Limb (tissue), 2 donors: ENCODE results near the gene PLA2G4A.

Source experiments
- DNase-seq, 2 donors: peaks; one replicate each; pipeline ENCODE4 v3.0.0-alpha.2; 2016; ENCODE audit errors: extremely low spot score in 2 of 2

Gene PLA2G4A

GRCh38 chr1:186873687-186874086 is 44.9 kb downstream of the PLA2G4A start:
- DNase-seq = no peak

GRCh38 chr1:186875896-186876835 is 47.4 kb downstream of the PLA2G4A start:
- no peak for DNase-seq

GRCh38 chr1:186878356-186878755 is 49.6 kb downstream of the PLA2G4A start:
- DNase-seq = no peak

GRCh38 chr1:186880982-186881381 is 52.2 kb downstream of the PLA2G4A start:
- DNase-seq = no peak

GRCh38 chr1:186882372-186883134 is 53.8 kb downstream of the PLA2G4A start:
- no peak for DNase-seq

GRCh38 chr1:186884251-186884650 is 55.5 kb downstream of the PLA2G4A start:
- DNase-seq = no peak

GRCh38 chr1:186887203-186887602 is 58.5 kb downstream of the PLA2G4A start:
- DNase-seq = no peak

- DNase-seq = no peak
These were observed 59.6 kb downstream of the PLA2G4A start for GRCh38 chr1:186888367-186888766.

GRCh38 chr1:186892936-186893335 is 64.2 kb downstream of the PLA2G4A start:
- DNase-seq = no peak

- DNase-seq = no peak
These were observed 65.7 kb downstream of the PLA2G4A start for GRCh38 chr1:186894415-186894814.

- DNase-seq = no peak
These were observed 67.5 kb downstream of the PLA2G4A start for GRCh38 chr1:186896211-186896610.

- no peak for DNase-seq
These were observed 68.3 kb downstream of the PLA2G4A start for GRCh38 chr1:186897008-186897407.

GRCh38 chr1:186899577-186899976 is 70.8 kb downstream of the PLA2G4A start:
- no peak for DNase-seq

- DNase-seq = no peak
These were observed 71.2 kb downstream of the PLA2G4A start for GRCh38 chr1:186899977-186900376.

GRCh38 chr1:186900539-186901237 is 71.9 kb downstream of the PLA2G4A start:
- no peak for DNase-seq

- DNase-seq = no peak
These were observed 72.9 kb downstream of the PLA2G4A start for GRCh38 chr1:186901631-186902030.

GRCh38 chr1:186903374-186904136 is 74.8 kb downstream of the PLA2G4A start:
- DNase-seq = no peak

GRCh38 chr1:186904361-186904760 is 75.6 kb downstream of the PLA2G4A start:
- DNase-seq = no peak

- DNase-seq = no peak
These were observed 76.8 kb downstream of the PLA2G4A start for GRCh38 chr1:186905561-186905960.

- DNase-seq = no peak
These were observed 86.8 kb downstream of the PLA2G4A start for GRCh38 chr1:186915555-186915954.
